GM20431 (cell line): ENCODE data around the gene GALNT9.

Experiments
- in situ Hi-C: fragments of 300-500 bp; cut with MseI, MboI; formaldehyde crosslinking; loops from one replicate; pipeline ENCODE4 v1.15.0; 2020; ENCODE audit warnings: low sequenced_read_pairs; ENCODE audit not compliant: unreplicated experiment

GALNT9 gene

GRCh38 chr12:132345561-132346200 lies 16.3 kb upstream of the GALNT9 start:
- in situ Hi-C loops, result no loop called here

DNA sequence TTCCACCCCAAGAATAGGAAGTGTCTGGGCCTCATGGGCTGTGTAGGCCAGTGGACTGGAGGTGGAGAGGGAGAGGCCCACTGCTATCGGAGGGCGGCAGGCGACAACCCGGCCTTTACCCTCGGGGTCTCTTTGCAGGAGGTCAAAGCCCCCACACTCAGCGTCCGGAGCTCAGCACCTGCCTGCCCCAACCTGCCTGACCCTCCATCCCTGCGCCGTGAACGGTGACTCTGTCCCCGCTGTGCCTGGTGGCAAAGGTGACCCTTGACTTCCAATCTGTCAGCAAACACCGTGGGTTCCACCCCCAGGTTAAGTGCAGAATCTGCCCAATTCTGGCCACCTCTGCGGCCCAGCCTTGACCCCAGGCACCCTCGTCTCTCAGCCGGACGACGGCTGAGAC lies 15.7 kb upstream of the GALNT9 start:
- in situ Hi-C loops, result no loop called here

GRCh38 chr12:132344601-132345000 lies 15.2 kb upstream of the GALNT9 start:
- in situ Hi-C loops, result no loop called here

DNA sequence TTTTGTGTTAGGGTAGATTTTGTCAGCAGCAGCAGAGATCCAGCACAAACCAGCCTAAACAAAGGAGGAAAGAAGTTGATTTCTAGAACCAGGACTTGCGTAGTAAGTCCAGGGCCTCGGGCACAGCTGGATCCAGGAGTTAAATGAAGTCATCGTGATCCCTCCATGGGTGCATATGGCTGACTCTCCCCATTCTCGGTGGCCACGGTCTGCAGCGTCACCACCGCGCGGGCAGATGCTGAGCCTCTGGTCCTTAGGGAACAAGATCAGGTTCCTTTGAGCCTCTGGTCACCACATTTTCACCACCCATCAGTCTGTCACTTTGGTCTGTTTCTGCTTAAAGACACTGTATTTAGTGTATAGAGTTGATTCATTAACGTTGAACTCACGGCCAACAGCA lies 14.8 kb upstream of the GALNT9 start:
- in situ Hi-C loops, result no loop called here

GRCh38 chr12:132343294-132344004 lies 14.1 kb upstream of the GALNT9 start:
- in situ Hi-C loops, result no loop called here

- in situ Hi-C loops, result no loop called here
Observed at GRCh38 chr12:132342251-132343227, 13.2 kb upstream of the GALNT9 start.

- in situ Hi-C loops, result no loop called here
Observed at GRCh38 chr12:132341318-132342050, 12.1 kb upstream of the GALNT9 start.

- in situ Hi-C loops, result no loop called here
Observed at GRCh38 chr12:132340266-132341035, 11.1 kb upstream of the GALNT9 start.

GRCh38 chr12:132339856-132340255 lies 10.5 kb upstream of the GALNT9 start:
- in situ Hi-C loops, result no loop called here

- in situ Hi-C loops, result no loop called here
Observed at GRCh38 chr12:132338781-132339180, 9.4 kb upstream of the GALNT9 start.

GRCh38 chr12:132338311-132338710 lies 8.9 kb upstream of the GALNT9 start:
- in situ Hi-C loops, result no loop called here

- in situ Hi-C loops, result no loop called here
Observed at GRCh38 chr12:132337557-132337956, 8.2 kb upstream of the GALNT9 start.

GRCh38 chr12:132336451-132337413 lies 7.3 kb upstream of the GALNT9 start:
- in situ Hi-C loops, result no loop called here

DNA sequence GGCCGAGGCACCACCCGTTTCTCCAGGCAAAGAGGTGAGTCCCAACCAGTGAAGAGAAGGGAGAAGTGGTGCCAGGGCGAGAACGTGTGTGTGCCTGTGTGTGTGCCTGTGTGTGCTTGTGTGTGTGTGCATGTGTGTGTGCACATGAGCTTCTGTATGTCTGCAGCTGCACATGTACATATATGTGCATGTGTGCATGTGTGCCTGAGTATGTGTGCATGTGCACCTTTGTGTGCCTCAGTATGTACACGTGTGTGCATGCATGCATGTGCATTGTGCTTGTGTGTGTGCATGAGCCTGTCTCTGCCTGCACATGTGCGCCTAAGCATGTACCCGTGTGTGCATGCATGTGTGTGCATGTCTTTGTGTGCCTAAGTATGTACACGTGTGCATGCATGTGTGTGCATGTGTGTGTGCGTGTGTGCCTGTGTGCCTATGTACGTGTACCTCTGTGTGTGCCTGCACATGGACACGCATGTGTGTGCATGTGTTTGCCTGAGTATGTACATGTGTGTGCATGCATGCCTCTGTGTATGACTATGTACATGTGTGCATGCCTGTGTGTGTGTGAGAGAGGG lies 5.9 kb upstream of the GALNT9 start:
- in situ Hi-C loops, result no loop called here

- in situ Hi-C loops, result no loop called here
Observed at GRCh38 chr12:132333766-132334165, 4.4 kb upstream of the GALNT9 start.

GRCh38 chr12:132333273-132333672 lies 3.9 kb upstream of the GALNT9 start:
- in situ Hi-C loops, result no loop called here

DNA sequence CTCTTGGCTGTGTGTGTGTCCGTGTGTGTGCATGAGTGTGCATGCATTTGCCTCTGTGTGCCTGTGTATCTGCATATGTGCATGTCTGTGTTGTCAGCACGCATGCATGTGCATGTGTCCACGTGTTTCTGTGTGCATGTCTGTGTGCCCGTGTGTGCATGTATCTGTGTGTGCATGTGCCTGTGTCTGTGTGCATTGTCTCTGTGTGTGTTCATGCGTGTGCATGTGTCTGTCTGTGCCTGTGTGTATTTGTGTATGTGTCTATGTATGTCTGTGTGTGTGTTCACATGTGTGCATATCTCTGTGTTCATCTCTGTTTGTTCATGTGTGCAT lies 1.1 kb upstream of the GALNT9 start:
- in situ Hi-C loops, result no loop called here
